ENCODE measurements around the gene DNAJC17. TPM values are rescaled to one million over a fixed set of nuclear protein-coding genes. Genes with fewer than 3 reads are reported as not detected.
A peak's percentile ranks its signal among the peaks of the same experiment; 100 is the strongest.

Gene DNAJC17
- total and polyA plus RNA-seq, 2 of the 13 experiments (the other 11 are each of a cell fraction or from before 2014, with no cell fraction given): 22.2 to 26.5 TPM

- TF ChIP-seq ZNF678 (CRISPR knock-in tag; IDR thresholded peaks at IDR 0.05): no peak
- no peak for TF ChIP-seq RFX5 (IDR thresholded peaks at IDR 0.05; ENCODE audit: low read depth, low read length)
- TF ChIP-seq BRD4 (CRISPR knock-in tag; IDR thresholded peaks at IDR 0.05): 0 out of 2 replicates have a peak, but pooled peaks have one; percentile 18
- TF ChIP-seq, protein P1, sequence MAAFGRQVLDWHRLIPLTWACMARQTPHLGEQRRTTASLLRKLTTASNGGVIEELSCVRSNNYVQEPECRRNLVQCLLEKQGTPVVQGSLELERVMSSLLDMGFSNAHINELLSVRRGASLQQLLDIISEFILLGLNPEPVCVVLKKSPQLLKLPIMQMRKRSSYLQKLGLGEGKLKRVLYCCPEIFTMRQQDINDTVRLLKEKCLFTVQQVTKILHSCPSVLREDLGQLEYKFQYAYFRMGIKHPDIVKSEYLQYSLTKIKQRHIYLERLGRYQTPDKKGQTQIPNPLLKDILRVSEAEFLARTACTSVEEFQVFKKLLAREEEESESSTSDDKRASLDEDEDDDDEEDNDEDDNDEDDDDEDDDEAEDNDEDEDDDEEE (CRISPR knock-in tag; IDR thresholded peaks at IDR 0.05): no peak
- no peak; the same call in 1 of the 2 replicates for TF ChIP-seq PHF8 (CRISPR knock-in tag; IDR thresholded peaks at IDR 0.05)
- no peak; the same call in 1 of the 2 replicates for TF ChIP-seq TFE3 (CRISPR knock-in tag; IDR thresholded peaks at IDR 0.05)
- TF ChIP-seq POLR2AphosphoS5 (IDR thresholded peaks at IDR 0.05; ENCODE audit: low read depth, low read length): no peak
- no peak for TF ChIP-seq IRF2 (CRISPR knock-in tag; IDR thresholded peaks at IDR 0.05)
- peak; percentile 45; the same call in 1 of the 2 replicates for TF ChIP-seq ZNF280B (CRISPR knock-in tag; IDR thresholded peaks at IDR 0.05; ENCODE audit: borderline replicate concordance)
- TF ChIP-seq, protein P2, sequence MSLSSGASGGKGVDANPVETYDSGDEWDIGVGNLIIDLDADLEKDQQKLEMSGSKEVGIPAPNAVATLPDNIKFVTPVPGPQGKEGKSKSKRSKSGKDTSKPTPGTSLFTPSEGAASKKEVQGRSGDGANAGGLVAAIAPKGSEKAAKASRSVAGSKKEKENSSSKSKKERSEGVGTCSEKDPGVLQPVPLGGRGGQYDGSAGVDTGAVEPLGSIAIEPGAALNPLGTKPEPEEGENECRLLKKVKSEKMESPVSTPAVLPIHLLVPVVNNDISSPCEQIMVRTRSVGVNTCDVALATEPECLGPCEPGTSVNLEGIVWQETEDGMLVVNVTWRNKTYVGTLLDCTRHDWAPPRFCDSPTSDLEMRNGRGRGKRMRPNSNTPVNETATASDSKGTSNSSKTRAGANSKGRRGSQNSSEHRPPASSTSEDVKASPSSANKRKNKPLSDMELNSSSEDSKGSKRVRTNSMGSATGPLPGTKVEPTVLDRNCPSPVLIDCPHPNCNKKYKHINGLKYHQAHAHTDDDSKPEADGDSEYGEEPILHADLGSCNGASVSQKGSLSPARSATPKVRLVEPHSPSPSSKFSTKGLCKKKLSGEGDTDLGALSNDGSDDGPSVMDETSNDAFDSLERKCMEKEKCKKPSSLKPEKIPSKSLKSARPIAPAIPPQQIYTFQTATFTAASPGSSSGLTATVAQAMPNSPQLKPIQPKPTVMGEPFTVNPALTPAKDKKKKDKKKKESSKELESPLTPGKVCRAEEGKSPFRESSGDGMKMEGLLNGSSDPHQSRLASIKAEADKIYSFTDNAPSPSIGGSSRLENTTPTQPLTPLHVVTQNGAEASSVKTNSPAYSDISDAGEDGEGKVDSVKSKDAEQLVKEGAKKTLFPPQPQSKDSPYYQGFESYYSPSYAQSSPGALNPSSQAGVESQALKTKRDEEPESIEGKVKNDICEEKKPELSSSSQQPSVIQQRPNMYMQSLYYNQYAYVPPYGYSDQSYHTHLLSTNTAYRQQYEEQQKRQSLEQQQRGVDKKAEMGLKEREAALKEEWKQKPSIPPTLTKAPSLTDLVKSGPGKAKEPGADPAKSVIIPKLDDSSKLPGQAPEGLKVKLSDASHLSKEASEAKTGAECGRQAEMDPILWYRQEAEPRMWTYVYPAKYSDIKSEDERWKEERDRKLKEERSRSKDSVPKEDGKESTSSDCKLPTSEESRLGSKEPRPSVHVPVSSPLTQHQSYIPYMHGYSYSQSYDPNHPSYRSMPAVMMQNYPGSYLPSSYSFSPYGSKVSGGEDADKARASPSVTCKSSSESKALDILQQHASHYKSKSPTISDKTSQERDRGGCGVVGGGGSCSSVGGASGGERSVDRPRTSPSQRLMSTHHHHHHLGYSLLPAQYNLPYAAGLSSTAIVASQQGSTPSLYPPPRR (CRISPR knock-in tag; IDR thresholded peaks at IDR 0.05; ENCODE audit: borderline replicate concordance): no peak
- TF ChIP-seq ETV5 (CRISPR knock-in tag; IDR thresholded peaks at IDR 0.05; ENCODE audit: borderline replicate concordance): no peak
- TF ChIP-seq ZBTB42 (CRISPR knock-in tag; IDR thresholded peaks at IDR 0.05): peak; percentile 78; the same call in 1 of the 2 replicates
- TF ChIP-seq HBP1 (CRISPR knock-in tag; IDR thresholded peaks at IDR 0.05; ENCODE audit: low read depth): peak; percentile 76; the same call in 1 of the 2 replicates
- no peak for TF ChIP-seq ZNF510 (CRISPR knock-in tag; IDR thresholded peaks at IDR 0.05; ENCODE audit: low read depth)
- no peak for TF ChIP-seq ETV6 (CRISPR knock-in tag; conservative IDR thresholded peaks at IDR 0.05)
- TF ChIP-seq MAX (IDR thresholded peaks at IDR 0.05): peak; percentile 95
- TF ChIP-seq ZNF530 (CRISPR knock-in tag; IDR thresholded peaks at IDR 0.05; ENCODE audit: low read depth): no peak
- TF ChIP-seq NFRKB (IDR thresholded peaks at IDR 0.05): no peak
- no peak for TF ChIP-seq MLLT10 (CRISPR knock-in tag; IDR thresholded peaks at IDR 0.05)
Observed at GRCh38 chr15:40762919-40763800, 44.1 kb downstream of the DNAJC17 start (continued).

Measured in HepG2 (cell line).